ENCODE measurements around the gene FXYD1.

DNA sequence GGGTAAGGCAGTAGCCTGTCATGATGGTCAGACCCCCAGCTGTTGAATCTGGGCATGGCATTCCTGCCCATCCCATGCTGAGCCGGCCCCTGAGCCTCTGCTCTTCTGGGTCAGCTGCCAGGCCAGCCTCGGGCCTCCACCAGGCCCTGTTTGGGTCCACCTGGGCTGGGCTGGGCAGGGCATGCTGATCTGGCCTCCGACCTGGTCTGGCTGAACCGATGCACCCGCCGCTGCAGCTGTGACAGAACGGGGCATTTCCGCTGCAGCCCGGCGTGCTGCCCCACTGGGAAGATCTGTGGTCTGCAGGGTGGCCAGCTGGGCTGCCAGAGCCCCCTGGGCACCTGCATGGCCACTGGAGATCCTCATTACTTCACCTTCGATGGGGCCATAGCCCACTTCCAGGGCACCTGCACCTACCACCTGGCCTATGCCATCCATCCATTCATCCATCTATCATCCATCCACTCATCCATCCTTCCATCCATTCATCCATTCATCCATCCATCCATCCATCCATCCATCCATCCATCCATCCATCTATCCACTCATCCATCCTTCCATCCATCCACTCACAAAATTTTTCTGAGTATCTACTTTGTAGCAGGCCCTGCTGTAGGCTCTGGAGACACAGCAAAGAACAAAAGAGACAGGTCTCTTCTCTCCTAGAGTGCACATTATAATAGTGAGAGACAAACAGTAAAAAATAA lies 44.5 kb upstream of the FXYD1 start:
- TF ChIP-seq, protein P1, sequence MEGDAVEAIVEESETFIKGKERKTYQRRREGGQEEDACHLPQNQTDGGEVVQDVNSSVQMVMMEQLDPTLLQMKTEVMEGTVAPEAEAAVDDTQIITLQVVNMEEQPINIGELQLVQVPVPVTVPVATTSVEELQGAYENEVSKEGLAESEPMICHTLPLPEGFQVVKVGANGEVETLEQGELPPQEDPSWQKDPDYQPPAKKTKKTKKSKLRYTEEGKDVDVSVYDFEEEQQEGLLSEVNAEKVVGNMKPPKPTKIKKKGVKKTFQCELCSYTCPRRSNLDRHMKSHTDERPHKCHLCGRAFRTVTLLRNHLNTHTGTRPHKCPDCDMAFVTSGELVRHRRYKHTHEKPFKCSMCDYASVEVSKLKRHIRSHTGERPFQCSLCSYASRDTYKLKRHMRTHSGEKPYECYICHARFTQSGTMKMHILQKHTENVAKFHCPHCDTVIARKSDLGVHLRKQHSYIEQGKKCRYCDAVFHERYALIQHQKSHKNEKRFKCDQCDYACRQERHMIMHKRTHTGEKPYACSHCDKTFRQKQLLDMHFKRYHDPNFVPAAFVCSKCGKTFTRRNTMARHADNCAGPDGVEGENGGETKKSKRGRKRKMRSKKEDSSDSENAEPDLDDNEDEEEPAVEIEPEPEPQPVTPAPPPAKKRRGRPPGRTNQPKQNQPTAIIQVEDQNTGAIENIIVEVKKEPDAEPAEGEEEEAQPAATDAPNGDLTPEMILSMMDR (IDR thresholded peaks at IDR 0.05): no peak
- no peak for TF ChIP-seq POLR2A (IDR thresholded peaks at IDR 0.05)

Measured in testis (tissue), 2 donors.